H1 (cell line): ENCODE measurements around the gene TGM5. TPM values are rescaled to one million over a fixed set of nuclear protein-coding genes. Genes with fewer than 3 reads are reported as not detected.
"Not testable (repeated sequence)": the region's sequence is repeated elsewhere in the genome, so short reads cannot be mapped to it uniquely, and the experiment has no call there.

Source experiments
- CTCF ChIA-PET: fragments of 300-600 bp; sonication (Branson Sonifier 250); formaldehyde crosslinking; loops from one replicate; lab custom pipeline; 2021; ENCODE audit not compliant: partially characterized antibody; lab: Charles Lee
- POLR2A ChIA-PET: fragments of 300-600 bp; sonication (Branson Sonifier 250); formaldehyde crosslinking; loops from one replicate; lab custom pipeline; 2021; ENCODE audit warnings: inconsistent platforms; ENCODE audit not compliant: partially characterized antibody; lab: Charles Lee
- DNase-seq, 2 experiments: peaks; one replicate each; pipeline versions ENCODE4 v3.0.0 to v3.0.0-alpha.2; 2010 to 2022; ENCODE audit warnings: low spot score in 2 of 2, low read depth in 1 of 2, mixed read lengths in 1 of 2
- FAIRE-seq: peaks from 2 replicates; lab custom pipeline; 2011; peaks lifted over from hg19 to GRCh38; lab: Jason Lieb, UNC
- H2AFZ ChIP-seq: 2 replicates; pipeline ENCODE4 v1.8.1; 2012; ENCODE audit warnings: low read length, inconsistent platforms
- H2AK5ac ChIP-seq: 2 replicates; pipeline ENCODE4 v1.6.1; 2013; ENCODE audit warnings: low read depth, low read length
- H2BK120ac ChIP-seq: replicated peaks from 2 replicates; pipeline ENCODE3; 2013; ENCODE audit warnings: low read depth, low read length, inconsistent platforms
- H2BK12ac ChIP-seq: 2 replicates; pipeline ENCODE4 v1.6.1; 2013; ENCODE audit warnings: low read depth, low read length
- H2BK15ac ChIP-seq: 2 replicates; pipeline ENCODE4 v1.6.1; 2013; ENCODE audit warnings: low read length
- H2BK20ac ChIP-seq: 2 replicates; pipeline ENCODE4 v1.6.1; 2013; ENCODE audit warnings: low read length
- H2BK5ac ChIP-seq: 2 replicates; pipeline ENCODE4 v1.6.1; 2013; ENCODE audit warnings: low read depth, low read length
- H3K14ac ChIP-seq: 2 replicates; pipeline ENCODE4 v1.6.1; 2013; ENCODE audit warnings: inconsistent platforms; ENCODE audit not compliant: insufficient read length
- H3K18ac ChIP-seq: 2 replicates; pipeline ENCODE4 v1.6.1; 2013; ENCODE audit warnings: low read length; ENCODE audit errors: extremely low read depth
- H3K23ac ChIP-seq: 2 replicates; pipeline ENCODE4 v1.6.1; 2013; ENCODE audit warnings: inconsistent platforms; ENCODE audit not compliant: insufficient read length
- H3K23me2 ChIP-seq: 2 replicates; pipeline ENCODE4 v1.6.1; 2013; ENCODE audit warnings: low read depth, low read length
- H3K27ac ChIP-seq: 2 replicates; pipeline ENCODE4 v1.6.1; 2011; ENCODE audit warnings: low read depth, low read length, inconsistent platforms
- H3K27me3 ChIP-seq, 4 experiments: replicated peaks in 1 of 4; 1 replicate in 1 of 4; 2 replicates in 3 of 4; pipeline versions ENCODE4 v1.6.1 to v1.8.1; 2011 to 2013; ENCODE audit warnings: low read length in 3 of 4, mild to moderate bottlenecking in 3 of 4, inconsistent platforms in 2 of 4, mixed read lengths in 2 of 4, moderate library complexity in 1 of 4; ENCODE audit not compliant: control insufficient read depth in 3 of 4, insufficient read depth in 3 of 4; ENCODE audit errors: extremely low read depth in 1 of 4
- H3K36me3 ChIP-seq, 4 experiments: 2 replicates each; pipeline versions ENCODE4 v1.6.1 to v1.8.1; 2011 to 2013; ENCODE audit warnings: mild to moderate bottlenecking in 4 of 4, low read length in 3 of 4, moderate library complexity in 2 of 4, control low read depth in 1 of 4, inconsistent platforms in 1 of 4; ENCODE audit not compliant: insufficient read depth in 4 of 4, control insufficient read depth in 2 of 4
- H3K4ac ChIP-seq: replicated peaks from 2 replicates; pipeline ENCODE3; 2013; ENCODE audit warnings: low read length, low read depth, mixed read lengths, inconsistent platforms; ENCODE audit not compliant: insufficient read length
- H3K4me1 ChIP-seq, 4 experiments: replicated peaks in 1 of 4; 1 replicate in 1 of 4; 2 replicates in 3 of 4; pipeline versions ENCODE4 v1.6.1 to v1.8.1; 2011 to 2013; ENCODE audit warnings: low read length in 3 of 4, inconsistent platforms in 2 of 4, mixed read lengths in 1 of 4; ENCODE audit not compliant: insufficient read depth in 4 of 4, control insufficient read depth in 3 of 4
- H3K4me2 ChIP-seq, 2 experiments: 2 replicates each; pipeline versions ENCODE4 v1.6.1 to v1.8.1; 2011 to 2013; ENCODE audit warnings: low read depth in 2 of 2, low read length in 2 of 2, control low read depth in 1 of 2, inconsistent platforms in 1 of 2, mild to moderate bottlenecking in 1 of 2; ENCODE audit not compliant: insufficient read depth in 1 of 2
- H3K4me3 ChIP-seq, 4 experiments: fragments of 200-600, 300-600 bp in 1 of 4; sonication (generic), shearing (Covaris generic), sonication (Bioruptor Twin) in 1 of 4; 2 replicates each; pipeline versions ENCODE4 v1.5.1 to v1.8.1; 2011 to 2016; ENCODE audit warnings: low read length in 4 of 4, low read depth in 3 of 4, control low read depth in 2 of 4, inconsistent platforms in 2 of 4, mild to moderate bottlenecking in 2 of 4, mixed read lengths in 1 of 4, moderate library complexity in 1 of 4; ENCODE audit not compliant: insufficient read depth in 2 of 4; ENCODE audit errors: extremely low read depth in 1 of 4
- H3K56ac ChIP-seq: replicated peaks from 2 replicates; pipeline ENCODE3; 2013; ENCODE audit warnings: low read depth, mild to moderate bottlenecking, mixed read lengths, low read length, inconsistent platforms; ENCODE audit not compliant: insufficient read length
- H3K79me1 ChIP-seq: 2 replicates; pipeline ENCODE4 v1.6.1; 2013; ENCODE audit warnings: low read depth, low read length, control low read depth
- H3K79me2 ChIP-seq, 2 experiments: 2 replicates each; pipeline versions ENCODE4 v1.6.1 to v1.8.1; 2012 to 2013; ENCODE audit warnings: low read length in 2 of 2, mild to moderate bottlenecking in 2 of 2, inconsistent platforms in 1 of 2; ENCODE audit not compliant: insufficient read depth in 2 of 2, control insufficient read depth in 1 of 2
- H3K9ac ChIP-seq, 4 experiments: replicated peaks in 1 of 4; 1 replicate in 1 of 4; 2 replicates in 3 of 4; pipeline versions ENCODE4 v1.6.1 to v1.8.1; 2011 to 2013; ENCODE audit warnings: low read depth in 3 of 4, low read length in 3 of 4, control low read depth in 2 of 4, mild to moderate bottlenecking in 2 of 4, moderate library complexity in 2 of 4, inconsistent platforms in 1 of 4; ENCODE audit errors: extremely low read depth in 1 of 4
- H3K9me3 ChIP-seq, 2 experiments: 2 replicates each; pipeline versions ENCODE4 v1.6.1 to v1.8.1; 2012 to 2013; ENCODE audit warnings: mild to moderate bottlenecking in 2 of 2, moderate library complexity in 2 of 2, control low read depth in 1 of 2, inconsistent platforms in 1 of 2, low read depth in 1 of 2, low read length in 1 of 2, mixed read lengths in 1 of 2; ENCODE audit not compliant: insufficient read depth in 2 of 2
- H4K20me1 ChIP-seq, 2 experiments: replicated peaks in 1 of 2; 2 replicates each; pipeline versions ENCODE3 to v1.8.1; 2011 to 2013; ENCODE audit warnings: inconsistent platforms in 2 of 2, low read length in 2 of 2, mild to moderate bottlenecking in 1 of 2; ENCODE audit not compliant: insufficient read depth in 2 of 2, control insufficient read depth in 1 of 2
- H4K5ac ChIP-seq: 2 replicates; pipeline ENCODE4 v1.6.1; 2013; ENCODE audit warnings: low read length, low read depth, mixed read lengths, inconsistent platforms; ENCODE audit not compliant: insufficient read length
- H4K8ac ChIP-seq: 2 replicates; pipeline ENCODE4 v1.8.0; 2013; ENCODE audit warnings: mild to moderate bottlenecking, moderate library complexity, low read length, inconsistent platforms; ENCODE audit not compliant: insufficient read depth; ENCODE audit errors: extremely low read depth
- H4K91ac ChIP-seq: replicated peaks from 2 replicates; pipeline ENCODE3; 2013; ENCODE audit warnings: low read length, mixed read lengths, inconsistent platforms; ENCODE audit not compliant: insufficient read length
- WGBS, 2 experiments: shearing (Covaris generic) in 1 of 2; methylation state at CpG; one replicate each; pipeline versions ENCODE4 v1.1.6 to v1.1.7; 2013 to 2015; ENCODE audit warnings: low lambda C conversion rate in 2 of 2, mixed read lengths in 2 of 2, inconsistent platforms in 1 of 2, low coverage in 1 of 2, missing lambda C conversion rate in 1 of 2; ENCODE audit not compliant: insufficient replicate concordance in 2 of 2, insufficient coverage in 1 of 2, insufficient read length in 1 of 2; ENCODE audit errors: extremely low coverage in 1 of 2, missing lambda C conversion rate in 1 of 2; 5-methylcytosine and 5-hydroxymethylcytosine counted together
- polyA plus RNA-seq, 7 experiments: library from polyadenylated mRNA; depleted of rRNA in 3 of 7; stranded (reverse) in 5 of 7; unstranded in 2 of 7; fragments of >200 nt in 5 of 7; fragments of 200-250 nt in 2 of 7; gene quantifications; 1 replicate in 5 of 7; 2 replicates in 1 of 7; 4 replicates in 1 of 7; pipeline versions ENCODE4 v1.2.1 to v1.2.3, GENCODE V29; 2011 to 2013; ENCODE audit warnings: missing spikeins in 2 of 7, mixed read lengths in 2 of 7
- total RNA-seq: library from RNA; stranded (reverse); fragmentation: NEBNext Ultra II Directional; extraction: Animal tissue kit (Norgen Biotek cat#: 25700); gene quantifications from 2 replicates; pipeline ENCODE4 v1.2.1, GENCODE V29; 2021

Gene TGM5
- total and polyA plus RNA-seq, 2 of the 8 experiments (the other 6 are each of a cell fraction or from before 2014, with no cell fraction given), result not detected

GRCh38 chr15:43271908-43272307, 5.2 kb upstream of the TGM5 start:
- H3K27me3 ChIP-seq, H2BK12ac ChIP-seq, H3K4me3 ChIP-seq, H4K91ac ChIP-seq, H4K20me1 ChIP-seq, H3K56ac ChIP-seq, H3K18ac ChIP-seq, H2BK120ac ChIP-seq, H2BK20ac ChIP-seq, H4K8ac ChIP-seq, H4K5ac ChIP-seq, H3K9ac ChIP-seq, H3K4me1 ChIP-seq, H2AFZ ChIP-seq, H3K23ac ChIP-seq, H3K79me1 ChIP-seq, H3K23me2 ChIP-seq, FAIRE-seq, H3K9me3 ChIP-seq, H2BK15ac ChIP-seq, H2AK5ac ChIP-seq, DNase-seq, POLR2A ChIA-PET, H3K27ac ChIP-seq, H3K4ac ChIP-seq, H3K79me2 ChIP-seq, H2BK5ac ChIP-seq, H3K4me2 ChIP-seq, H3K36me3 ChIP-seq, H3K14ac ChIP-seq: not testable (repeated sequence)
- 81% methylated on average over 1 of the region's 1 CpG; no CpG with 5 or more reads in 1 of the 2 experiments for WGBS, 2 experiments
- CTCF ChIA-PET, result interaction anchor here (0.7 to 6.3 kb wide), 6 partner anchors 14 to 85 kb away, joined by 3 to 82 read pairs (median 3); no protein-coding TSS in a partner anchor
